ENCODE data around the gene TMEM208. TPM values are rescaled to one million over a fixed set of nuclear protein-coding genes. Genes with fewer than 3 reads are reported as not detected.

Gene TMEM208
- 61.2 and 67.8 TPM in 2 replicates for total RNA-seq (2014; rRNA removed; shearing (Covaris generic))

DNA sequence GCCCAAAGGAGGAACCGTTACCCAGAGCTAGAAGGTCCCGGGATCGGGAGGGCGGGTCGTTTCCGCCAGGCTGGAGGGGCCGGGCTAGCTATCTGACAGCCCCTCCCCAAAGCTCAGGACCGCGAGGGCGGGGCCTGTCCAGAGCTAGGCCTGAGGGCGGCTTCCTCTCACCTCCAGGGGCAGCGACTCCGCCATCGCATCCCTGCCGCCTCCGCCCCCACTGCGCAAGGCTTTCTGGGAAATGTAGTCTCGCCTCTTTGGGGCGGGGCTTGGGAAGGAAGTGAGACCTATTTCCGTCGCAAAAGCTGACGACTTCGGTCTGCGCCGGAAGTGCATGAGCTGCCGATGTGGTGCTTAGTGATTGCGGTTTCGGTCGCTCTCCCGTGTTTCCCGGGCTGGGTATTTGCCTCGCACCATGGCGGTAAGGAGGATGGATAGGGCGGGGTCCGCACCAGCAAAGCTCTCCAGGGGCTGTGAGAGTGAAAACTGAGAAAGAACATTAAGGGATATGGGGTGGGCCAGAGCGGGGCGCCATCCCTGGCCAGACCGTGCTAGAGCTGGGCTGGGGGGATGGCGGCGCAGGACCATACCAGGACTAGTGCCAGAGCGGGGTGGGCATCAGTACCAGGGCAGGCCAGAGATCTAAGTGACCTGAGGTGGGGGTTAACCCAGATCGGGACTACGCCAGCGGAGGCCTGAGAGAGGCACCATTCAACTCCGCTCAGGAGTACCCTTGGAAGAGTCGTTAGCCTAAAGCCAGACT is at the start of gene TMEM208:
TSS of gene TMEM208 (plus strand) at position 327 of the 763 bp plus-strand sequence. CDS start at position 416, 89 bp downstream.
- DNase-seq (ENCODE audit: low spot score): peak; percentile 98

DNA sequence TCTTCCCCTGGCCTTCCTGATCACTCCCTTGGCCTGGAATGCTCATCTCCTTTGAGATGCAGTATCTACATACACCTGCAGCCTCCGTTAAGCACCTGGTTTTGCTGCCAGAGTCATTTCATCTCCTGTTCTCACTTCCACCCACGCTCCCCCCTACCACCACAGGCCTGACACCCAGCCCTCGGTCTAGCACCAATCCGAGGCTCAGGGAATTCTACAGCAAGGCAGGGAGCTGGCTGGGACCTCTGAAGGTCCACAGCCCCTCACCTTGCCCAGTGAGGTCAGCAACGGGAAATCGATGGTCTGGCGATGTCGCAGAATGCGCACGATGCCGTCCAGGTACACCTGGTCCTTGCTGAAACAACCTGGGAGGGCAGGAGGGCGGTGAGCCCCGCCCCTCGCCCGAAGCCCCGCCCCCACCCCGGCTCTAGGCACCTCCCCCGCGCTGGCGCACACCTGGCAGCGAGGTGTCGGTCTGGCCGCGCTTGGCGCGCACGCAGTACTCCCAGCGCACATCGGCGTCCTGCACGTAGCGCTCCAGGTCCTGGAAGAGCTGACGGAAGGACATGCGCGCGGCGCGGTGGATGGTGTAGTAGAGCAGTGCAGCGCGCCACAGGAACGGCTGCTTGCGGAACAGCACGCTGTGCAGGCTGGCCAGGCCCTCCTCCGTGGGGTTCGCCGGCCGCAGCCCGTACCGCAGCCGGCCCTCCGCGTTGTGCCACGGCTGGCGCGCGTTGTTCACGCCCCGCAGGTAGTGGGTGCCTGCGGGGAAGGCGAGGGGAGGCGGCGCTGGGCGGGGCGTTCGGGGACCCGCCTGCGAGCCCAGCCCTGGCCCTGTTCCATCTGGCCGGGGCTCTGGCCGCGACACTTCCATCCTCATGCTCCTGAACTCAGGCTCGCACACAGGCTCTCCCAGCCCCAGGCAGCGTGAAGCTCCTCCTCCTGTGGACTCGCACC is 48.9 kb upstream of the TMEM208 start:
- DNase-seq (ENCODE audit: low spot score): peak; percentile 97

DNA sequence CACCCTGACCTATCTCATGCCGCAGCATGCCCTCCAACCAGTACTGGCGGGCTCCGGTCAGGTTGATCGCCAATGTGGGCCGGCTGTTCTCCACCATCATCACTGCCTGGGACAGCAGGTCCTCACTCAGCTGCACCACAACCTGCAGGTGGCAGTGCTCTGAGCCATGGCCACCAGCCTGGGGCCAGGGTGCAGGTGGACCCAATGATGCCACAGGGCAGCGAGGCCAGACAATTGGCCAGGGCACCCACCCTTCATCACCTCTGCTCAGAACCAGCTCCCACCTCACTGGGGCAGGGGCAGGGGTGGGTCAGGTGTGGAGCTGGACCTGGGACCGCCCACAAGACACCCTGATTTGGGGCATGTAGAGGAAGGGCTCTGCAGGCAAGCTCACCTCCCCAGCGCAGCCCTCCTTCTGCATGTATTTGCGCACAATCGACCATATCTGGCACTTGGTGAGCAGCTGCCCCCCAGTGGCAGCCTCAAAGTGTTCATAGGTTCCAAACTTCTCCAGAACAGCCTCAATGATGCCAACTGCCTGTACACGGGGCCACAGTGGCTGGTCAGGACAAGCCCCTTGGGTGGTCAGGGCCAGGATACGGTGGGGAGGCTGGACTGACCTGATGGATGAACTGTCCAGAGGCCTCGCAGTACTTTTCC is 47.4 kb upstream of the TMEM208 start:
- no peak for DNase-seq (ENCODE audit: low spot score)

DNA sequence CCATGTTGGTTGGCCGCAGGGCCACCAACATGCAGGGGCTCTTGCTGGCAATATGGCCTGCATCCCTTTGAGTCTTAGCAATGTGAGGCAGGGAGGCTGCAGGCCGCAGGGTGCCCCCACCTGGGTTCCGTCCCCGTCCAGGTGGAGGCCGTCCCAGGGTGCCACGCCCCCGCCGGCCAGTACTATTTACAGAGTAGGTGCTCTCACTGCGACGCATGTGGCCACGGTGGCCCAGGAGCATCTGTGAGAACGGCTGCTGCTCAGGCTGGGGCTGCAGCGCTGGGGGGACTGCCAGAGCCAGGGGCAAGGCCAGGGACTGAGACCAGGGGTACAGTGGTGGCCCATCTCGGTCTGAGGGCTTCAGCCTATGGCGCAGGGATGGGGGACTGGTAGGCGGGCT is 46.8 kb upstream of the TMEM208 start:
- DNase-seq (ENCODE audit: low spot score): no peak

DNA sequence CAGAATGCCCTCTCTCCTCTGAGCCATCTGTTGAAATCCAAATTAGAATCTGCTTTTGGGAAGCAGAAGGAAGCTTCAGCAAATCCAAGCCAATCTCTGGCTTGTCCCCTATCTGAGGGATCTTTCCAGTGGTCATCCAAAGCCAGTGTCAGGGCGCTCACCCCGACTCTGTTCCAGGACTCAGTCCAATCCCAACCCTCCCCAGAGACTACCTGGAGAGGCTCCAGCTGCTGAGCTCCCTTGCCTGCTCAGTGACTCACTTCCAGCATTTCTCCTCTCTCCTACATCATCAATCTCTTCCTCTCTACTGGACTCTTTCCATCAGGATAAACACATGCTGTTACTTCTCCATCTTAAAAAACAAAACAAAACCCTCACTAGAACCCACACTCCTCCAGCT is 45.6 kb upstream of the TMEM208 start:
- DNase-seq (ENCODE audit: low spot score): no peak

DNA sequence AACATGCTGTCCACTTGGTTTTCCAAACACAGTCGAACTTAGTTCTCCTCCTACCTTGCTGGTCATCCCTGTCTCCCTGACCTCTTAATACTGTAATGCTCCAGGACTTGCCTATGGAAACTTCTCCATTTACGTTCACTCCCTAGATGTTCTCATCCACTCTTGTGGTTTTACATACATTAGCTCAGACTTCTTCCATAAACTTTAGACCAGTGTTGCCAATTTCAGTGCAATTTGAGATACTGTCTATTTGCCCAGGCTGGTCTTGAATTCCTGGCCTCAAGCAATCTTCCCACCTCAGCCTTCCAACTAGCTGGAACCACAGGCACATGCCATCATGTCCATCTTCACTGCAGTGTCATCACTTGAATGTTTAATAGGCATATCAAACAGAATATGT is 44.6 kb upstream of the TMEM208 start:
- no peak for DNase-seq (ENCODE audit: low spot score)

DNA sequence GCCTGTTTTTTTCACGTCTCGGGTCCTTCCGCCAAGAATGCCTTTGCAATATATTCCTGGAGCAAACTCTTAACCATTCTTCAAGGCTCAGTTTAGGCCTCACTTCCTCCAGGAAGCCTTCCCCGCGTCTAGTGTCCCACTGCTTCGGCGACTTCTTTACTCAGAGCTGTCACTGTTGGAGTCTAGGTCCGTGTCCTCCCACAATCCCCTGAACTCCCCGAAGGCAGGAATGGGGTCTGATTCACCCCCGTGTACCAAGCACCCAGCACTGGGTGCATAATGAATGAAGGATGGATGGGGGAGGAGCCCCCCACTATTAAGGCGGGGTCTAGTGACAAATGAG is 43.7 kb upstream of the TMEM208 start:
- no peak for DNase-seq (ENCODE audit: low spot score)

DNA sequence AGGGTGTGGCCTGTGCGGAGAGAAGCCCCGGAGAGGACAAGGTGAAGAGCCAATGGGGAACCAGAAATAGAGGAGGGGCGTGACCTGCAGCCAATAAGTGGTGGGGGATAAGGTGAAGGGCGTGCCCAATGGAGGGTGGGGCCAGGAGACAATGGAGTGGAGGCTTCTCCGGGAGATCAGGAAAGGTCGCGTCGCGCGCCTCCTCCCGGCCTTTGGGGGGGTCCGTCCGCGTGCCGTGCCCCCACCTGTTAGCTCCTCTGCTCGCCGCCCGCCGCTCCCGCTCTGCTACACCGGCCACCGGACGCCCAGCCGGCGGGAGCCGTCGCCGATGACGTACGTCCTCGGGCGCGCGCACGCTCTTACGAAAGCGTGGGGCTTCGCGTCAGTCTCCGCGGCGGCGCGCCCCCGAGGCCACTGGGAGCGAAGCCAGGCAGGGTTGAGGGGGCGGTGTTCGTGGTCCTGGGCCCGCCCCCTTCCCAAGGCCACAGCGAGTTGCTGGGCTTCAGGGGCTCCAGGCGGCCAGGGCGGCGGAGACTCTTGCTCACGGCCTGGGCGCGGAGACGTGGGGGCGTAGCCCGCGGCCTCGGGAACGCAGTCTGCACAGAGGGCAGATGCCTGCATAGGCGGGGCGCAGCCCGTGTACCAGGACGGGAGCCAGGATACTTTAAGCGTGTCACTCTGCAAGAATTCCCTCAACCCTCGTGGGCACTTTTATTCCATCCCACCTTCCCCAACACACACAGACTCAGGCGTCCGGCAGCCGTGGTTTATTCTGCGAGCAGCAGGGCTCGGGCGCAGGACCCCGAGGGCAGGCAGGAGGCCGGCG is 43.1 kb upstream of the TMEM208 start, which contains the start of gene MATCAP1:
TSS of gene MATCAP1 (minus strand) at position 337 of the 826 bp plus-strand sequence. CDS start 3,353 bp downstream, outside the sequence.
- DNase-seq (ENCODE audit: low spot score): peak; percentile 96

DNA sequence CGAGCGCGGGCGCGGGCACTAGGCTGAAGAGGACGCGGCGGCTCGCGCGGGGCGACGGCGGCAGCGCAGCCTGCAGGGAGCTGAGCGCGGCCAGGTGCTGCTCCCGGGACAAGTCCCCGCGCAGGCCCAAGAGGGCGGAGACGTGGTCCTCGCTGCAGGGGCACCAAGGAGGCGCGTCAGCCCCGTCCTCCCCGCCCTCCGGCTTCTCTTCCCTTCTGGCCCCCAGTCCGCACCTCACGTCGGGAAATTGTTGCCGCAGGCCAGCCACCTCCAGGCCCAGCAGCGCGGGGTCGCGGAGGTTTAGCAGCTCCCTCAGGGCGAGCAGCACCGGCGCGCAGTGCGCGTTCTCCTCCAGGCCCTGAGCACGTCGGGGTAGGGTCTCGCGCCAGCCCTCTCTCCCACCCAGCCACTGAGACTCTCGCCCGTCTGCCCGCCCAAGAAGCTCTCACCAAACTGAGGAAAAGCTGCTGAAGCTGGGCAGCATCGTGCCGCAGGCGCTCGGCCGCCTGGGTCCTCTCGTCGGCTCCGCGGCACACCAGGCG is 42.4 kb upstream of the TMEM208 start:
- DNase-seq (ENCODE audit: low spot score): no peak

DNA sequence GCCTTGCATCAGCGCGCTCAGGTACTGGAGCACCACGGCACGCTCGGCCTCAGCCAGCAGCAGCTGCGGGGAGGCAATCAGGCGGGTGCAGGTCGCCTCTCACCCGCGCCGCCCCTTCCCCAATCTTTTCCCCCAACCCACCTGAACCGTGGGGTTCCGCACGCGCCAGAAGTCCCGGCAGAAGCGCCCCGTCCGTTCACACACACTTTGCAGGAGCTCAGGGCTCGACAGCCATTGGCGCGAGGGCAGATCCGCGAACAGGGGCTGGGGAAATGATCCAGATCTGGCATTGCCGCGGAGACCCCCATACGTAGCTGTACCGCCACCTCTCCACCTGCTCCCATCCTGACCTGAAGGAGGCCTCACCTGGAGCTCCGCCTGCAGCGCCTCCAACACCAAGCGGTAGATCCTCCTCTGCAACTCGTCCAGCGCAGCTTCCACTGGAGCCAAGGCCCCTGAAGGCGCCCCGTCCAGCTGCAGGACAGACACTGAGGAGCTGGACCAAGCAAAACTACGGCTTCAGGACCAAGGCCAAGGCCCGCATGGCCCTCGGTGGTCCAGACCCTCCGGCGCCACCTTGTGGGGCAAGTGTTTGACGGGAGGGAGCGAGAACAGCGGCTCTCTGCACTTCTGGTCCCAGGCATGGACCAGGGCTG is 41.8 kb upstream of the TMEM208 start:
- peak; percentile 92 for DNase-seq (ENCODE audit: low spot score)

DNA sequence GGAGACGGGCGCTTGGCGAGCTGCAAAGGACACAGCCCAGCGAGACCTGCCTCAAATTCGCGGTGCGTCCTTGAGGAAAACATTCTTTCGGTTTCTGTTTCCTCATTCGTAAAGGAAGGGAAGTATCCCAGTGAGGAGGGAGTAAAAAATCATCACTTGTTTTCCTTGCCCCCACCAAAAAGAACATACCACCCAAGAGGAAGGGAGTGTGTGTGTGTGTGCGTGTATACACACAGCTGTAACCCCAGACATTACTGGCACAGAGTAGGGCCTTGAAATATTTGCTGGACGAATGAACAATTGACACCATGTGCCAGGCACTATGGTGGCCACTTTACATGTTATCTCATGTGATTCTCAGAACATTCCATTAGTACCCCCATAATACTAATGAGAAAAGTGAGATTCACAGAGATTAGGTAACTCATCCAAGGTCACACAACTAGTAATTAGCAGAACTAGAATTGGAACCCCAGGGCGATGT is 41.2 kb upstream of the TMEM208 start:
- no peak for DNase-seq (ENCODE audit: low spot score)

DNA sequence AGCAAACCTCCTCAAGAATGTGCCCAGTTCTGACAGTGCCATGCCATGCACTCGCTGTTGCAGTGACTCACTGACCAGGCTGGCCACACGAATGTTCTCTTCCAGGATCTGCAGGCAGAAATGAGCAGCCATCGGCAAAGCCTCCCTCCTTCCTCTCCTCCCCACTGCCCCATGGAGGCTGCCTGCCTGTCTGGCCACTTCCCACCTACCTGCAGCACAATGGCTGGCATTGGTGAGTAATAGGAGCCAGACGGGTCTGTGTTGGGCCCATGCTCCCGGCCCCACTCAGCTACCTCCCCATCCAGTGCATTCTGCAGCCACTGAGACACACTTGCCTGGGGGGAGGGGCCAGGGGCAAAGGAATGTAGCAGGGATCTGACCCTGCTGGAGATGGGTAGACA is 40.4 kb upstream of the TMEM208 start:
- DNase-seq (ENCODE audit: low spot score): no peak

DNA sequence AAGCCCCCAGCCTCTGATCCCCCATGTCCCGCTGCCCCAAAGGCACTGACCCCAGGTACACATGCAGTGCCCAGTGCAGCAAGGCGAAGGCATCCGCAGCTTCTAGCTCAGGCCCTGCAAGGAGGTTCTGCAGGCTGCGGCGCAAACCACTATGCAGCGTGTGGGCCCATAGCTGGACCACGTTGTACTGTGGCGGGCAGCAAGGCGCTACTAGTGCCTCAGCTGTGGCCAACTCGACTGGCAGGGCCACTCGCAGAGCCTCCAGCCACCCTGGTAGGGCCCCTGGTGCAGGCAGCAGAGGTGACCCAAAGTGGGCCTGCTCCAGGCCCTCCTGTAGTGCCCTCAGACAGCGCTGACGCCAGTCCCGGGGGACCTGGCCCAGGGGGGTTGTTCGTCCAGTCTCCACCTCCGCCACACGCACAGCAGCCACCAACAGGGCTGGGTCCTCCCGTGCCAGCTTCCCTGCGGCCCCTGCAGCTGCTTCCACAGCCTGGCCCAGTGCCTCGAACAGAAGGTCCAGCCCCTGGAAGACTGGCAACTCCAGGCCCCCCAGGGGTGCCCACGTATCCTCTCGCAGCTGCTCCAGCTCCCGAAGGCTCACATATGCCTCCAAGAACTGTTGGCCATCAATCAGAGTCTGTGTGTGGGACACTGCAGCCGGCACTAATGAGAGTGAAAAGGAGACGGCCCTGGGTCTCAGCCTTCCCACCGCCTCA is 39.6 kb upstream of the TMEM208 start:
- DNase-seq (ENCODE audit: low spot score): no peak

DNA sequence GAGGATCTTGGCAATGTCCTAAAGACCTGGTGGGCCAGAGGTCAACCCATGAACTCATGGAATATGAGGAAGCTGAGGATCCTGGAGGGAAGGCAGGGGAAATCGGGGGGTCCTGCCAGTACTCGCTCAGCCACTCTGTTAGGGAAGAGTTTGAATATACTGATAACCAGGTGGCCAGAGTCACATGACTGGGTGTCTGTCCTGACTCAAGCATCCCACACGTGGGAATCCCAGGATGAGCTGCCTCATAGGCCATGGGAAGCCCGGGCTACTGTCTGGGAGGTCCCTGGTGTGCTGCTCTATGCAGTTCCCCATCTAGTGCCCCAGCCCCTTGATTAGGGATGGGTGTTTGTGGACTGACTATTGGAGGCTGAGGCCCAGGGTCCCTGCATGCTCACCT is 38.6 kb upstream of the TMEM208 start:
- DNase-seq (ENCODE audit: low spot score): no peak

DNA sequence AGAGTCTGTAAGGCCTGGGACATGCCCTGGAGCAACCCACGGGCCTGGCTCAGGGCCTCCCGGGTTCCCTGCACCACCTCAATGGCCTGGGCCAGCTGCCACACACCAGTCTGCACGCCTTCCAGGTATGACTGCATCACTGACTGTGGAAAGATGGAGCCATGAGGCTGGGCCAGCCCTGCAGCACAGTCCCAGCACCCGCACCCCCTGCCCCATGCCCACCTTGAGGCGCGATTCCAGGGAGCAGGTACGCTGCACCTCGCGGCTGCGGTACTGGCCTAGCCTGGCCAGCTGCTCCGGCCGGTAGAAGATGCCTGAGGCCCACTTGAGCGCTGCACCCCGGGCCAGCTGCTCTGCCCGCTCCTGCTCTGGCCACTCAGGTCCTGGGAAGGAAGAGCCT is 38.1 kb upstream of the TMEM208 start:
- no peak for DNase-seq (ENCODE audit: low spot score)

DNA sequence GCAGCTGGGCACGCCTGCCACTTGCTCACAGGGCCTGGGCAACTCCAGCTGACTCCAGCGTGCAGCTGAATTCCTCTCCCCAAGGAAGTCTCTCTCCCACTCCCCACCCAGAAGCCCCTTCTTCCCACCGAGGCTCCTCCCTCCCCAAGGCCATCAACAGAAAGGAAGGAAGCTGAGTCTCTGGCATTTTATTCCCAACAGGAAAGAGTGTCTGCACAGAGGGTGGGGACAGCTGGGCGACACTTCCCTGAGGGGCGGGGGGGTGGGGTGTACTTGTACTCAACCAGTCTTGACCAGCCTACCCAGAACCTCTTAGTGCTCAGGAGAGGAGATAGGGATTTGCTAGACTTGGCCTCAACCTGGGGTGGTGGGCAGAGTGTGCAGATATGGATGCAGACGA is 36.9 kb upstream of the TMEM208 start, which contains the start of gene EXOC3L1:
TSS of gene EXOC3L1 (minus strand) at position 96 of the 400 bp plus-strand sequence. CDS start 460 bp downstream, outside the sequence.
- DNase-seq (ENCODE audit: low spot score): no peak

DNA sequence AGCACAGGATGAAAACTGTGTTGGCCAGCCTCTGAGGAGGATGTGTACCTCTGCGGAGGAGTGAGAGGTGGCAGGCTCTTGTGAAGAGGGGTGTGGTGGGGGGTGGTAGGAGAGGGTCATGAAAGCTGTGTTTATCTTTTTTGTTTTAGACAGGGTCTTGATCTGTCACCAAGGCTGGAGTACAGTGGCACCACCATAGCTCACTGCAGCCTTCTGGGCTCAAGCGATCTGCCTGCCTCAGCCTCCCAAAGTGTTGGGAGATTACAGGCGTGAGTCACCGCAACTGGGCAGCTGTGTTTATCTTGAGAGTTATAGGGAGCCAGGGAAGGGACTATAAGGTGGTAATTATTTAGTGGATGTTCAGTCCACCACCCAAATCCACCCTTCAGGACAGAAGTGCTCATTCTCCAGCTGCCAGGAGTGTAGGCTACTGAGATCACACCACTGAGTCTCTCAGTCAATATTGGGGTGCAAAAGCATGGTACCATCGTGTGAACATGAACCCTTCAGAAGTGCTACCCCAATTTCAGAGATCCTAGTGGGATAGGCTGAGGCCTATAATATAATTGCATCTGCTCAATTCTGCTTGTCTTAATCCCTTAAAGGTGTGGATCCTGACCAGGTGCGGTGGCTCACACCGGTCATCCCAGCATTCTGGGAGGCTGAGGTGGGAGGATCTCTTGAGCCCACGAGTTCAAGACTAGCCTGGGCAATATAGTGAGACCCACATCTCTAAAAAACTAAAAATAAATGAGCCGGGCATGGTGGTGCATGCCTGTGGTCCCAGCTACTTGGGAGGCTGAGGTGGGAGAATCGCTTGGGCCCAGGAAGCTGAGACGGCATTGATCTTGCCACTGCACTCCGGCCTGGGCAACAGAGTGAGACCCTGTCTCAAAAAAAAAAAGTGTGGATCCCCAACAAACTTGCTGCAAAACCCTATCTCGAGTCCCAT is 36.2 kb upstream of the TMEM208 start:
- no peak for DNase-seq (ENCODE audit: low spot score)

DNA sequence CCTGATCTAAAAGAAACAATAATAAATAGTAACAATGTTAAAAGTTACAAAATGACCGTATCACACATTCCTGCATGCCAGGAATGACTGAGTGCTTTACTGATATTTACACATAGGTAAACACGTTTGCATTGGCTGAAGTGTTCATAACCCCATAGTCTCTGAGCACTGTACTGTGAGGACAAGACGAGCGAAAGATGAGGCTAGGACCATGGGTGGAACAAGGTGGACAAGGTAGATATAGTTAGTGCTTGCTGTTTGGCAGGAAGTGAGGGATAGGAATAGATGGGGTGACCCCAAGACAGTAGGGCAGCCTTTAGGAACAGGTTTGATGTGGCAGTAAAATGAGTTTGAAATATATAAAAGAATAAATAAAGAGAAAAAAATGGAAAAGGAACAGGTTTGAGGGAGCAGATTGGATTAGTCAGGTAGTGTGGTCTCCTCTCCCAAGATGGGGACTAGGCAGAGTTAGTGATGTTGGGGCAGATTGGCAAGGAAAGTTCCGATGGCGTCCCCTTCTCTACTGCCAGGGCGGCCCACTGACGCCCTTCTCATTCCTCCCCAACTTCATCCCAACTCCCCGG is 35.4 kb upstream of the TMEM208 start:
- no peak for DNase-seq (ENCODE audit: low spot score)
